Liver (tissue), 9 donors: ENCODE results near the gene ODC1. TPM values are rescaled to one million over a fixed set of nuclear protein-coding genes. Genes with fewer than 3 reads are reported as not detected.

Experiments used
- DNase-seq: peaks from one replicate; pipeline ENCODE4 v3.0.0-alpha.2; 2017; ENCODE audit warnings: low spot score
- H3K27ac ChIP-seq, 2 donors: one replicate each; pipeline ENCODE4 v1.7.0; 2013; ENCODE audit warnings: inconsistent platforms in 2 of 2, low read length in 2 of 2, control low read depth in 1 of 2, low read depth in 1 of 2, mild to moderate bottlenecking in 1 of 2
- H3K27me3 ChIP-seq, 4 donors: one replicate each; pipeline versions ENCODE4 v1.6.1 to v1.7.0; 2013; ENCODE audit warnings: low read length in 3 of 4, inconsistent platforms in 1 of 4, mild to moderate bottlenecking in 1 of 4, moderate library complexity in 1 of 4; ENCODE audit not compliant: control insufficient read depth in 4 of 4, insufficient read depth in 4 of 4
- H3K36me3 ChIP-seq, 4 donors: one replicate each; pipeline versions ENCODE4 v1.6.1 to v1.7.0; 2013; ENCODE audit warnings: low read length in 3 of 4, mild to moderate bottlenecking in 3 of 4, low read depth in 1 of 4, moderate library complexity in 1 of 4; ENCODE audit not compliant: control insufficient read depth in 4 of 4, insufficient read depth in 3 of 4
- H3K4me1 ChIP-seq, 4 donors: one replicate each; pipeline versions ENCODE4 v1.6.1 to v1.7.0; 2013; ENCODE audit warnings: low read length in 3 of 4, mild to moderate bottlenecking in 3 of 4, moderate library complexity in 1 of 4; ENCODE audit not compliant: control insufficient read depth in 4 of 4, insufficient read depth in 4 of 4
- H3K4me3 ChIP-seq, 3 donors: one replicate each; pipeline versions ENCODE4 v1.6.1 to v1.7.0; 2013; ENCODE audit warnings: low read length in 3 of 3, control low read depth in 1 of 3, low read depth in 1 of 3, mild to moderate bottlenecking in 1 of 3
- H3K9ac ChIP-seq, 2 donors: one replicate each; pipeline ENCODE4 v1.7.0; 2013; ENCODE audit warnings: low read length in 2 of 2, mild to moderate bottlenecking in 2 of 2, moderate library complexity in 2 of 2, control low read depth in 1 of 2, low read depth in 1 of 2
- H3K9me3 ChIP-seq, 4 donors: one replicate each; pipeline versions ENCODE4 v1.6.1 to v1.7.0; 2013; ENCODE audit warnings: low read length in 3 of 4; ENCODE audit not compliant: control insufficient read depth in 4 of 4
- GABPA ChIP-seq, 2 donors: IDR thresholded peaks in 1 of 2; conservative IDR thresholded peaks in 1 of 2; 2 replicates each; pipeline ENCODE4 v1.6.1; 2016; ENCODE audit warnings: antibody characterized with exemption in 2 of 2, mild to moderate bottlenecking in 1 of 2, moderate library complexity in 1 of 2
- HNF4G ChIP-seq: IDR thresholded peaks from 2 replicates; pipeline ENCODE4 v1.6.1; 2016; ENCODE audit warnings: antibody characterized with exemption
- JUND ChIP-seq, 2 donors: IDR thresholded peaks; 2 replicates each; pipeline ENCODE4 v1.6.1; 2016; ENCODE audit warnings: antibody characterized with exemption in 2 of 2
- NR2F2 ChIP-seq: IDR thresholded peaks from 2 replicates; pipeline ENCODE4 v1.6.1; 2016; ENCODE audit warnings: antibody characterized with exemption
- RAD21 ChIP-seq, 2 donors: IDR thresholded peaks; 2 replicates each; pipeline ENCODE4 v1.6.1; 2016; ENCODE audit warnings: antibody characterized with exemption in 2 of 2, mild to moderate bottlenecking in 2 of 2
- SP1 ChIP-seq: IDR thresholded peaks from 2 replicates; pipeline ENCODE4 v1.6.1; 2018; ENCODE audit warnings: antibody characterized with exemption, mild to moderate bottlenecking
- WGBS: extraction: QIAGEN DNeasy Blood & Tissue Kit; methylation state at CpG from one replicate; pipeline ENCODE4 v1.1.7; 2013; 5-methylcytosine and 5-hydroxymethylcytosine counted together
- polyA plus RNA-seq, 2 donors: library from polyadenylated mRNA; stranded (reverse) in 1 of 2; unstranded in 1 of 2; fragments of 200-250 nt in 1 of 2; fragments of >200 nt in 1 of 2; fragmentation: Nextera tagmentation in 1 of 2; extraction: Ambion mirVana in 1 of 2; gene quantifications; one replicate each; pipeline versions ENCODE4 v1.2.1 to v1.2.3, GENCODE V29; 2013 to 2015
- total RNA-seq, 2 donors: library from RNA; depleted of rRNA; stranded (reverse); fragments of >200 nt; gene quantifications; one replicate each; pipeline ENCODE4 v1.2.3, GENCODE V29; 2014
- TF ChIP-seq, protein P1 (sequence below): IDR thresholded peaks from 2 replicates; pipeline ENCODE4 v1.6.1; 2016; ENCODE audit warnings: antibody characterized with exemption, mild to moderate bottlenecking
- TF ChIP-seq, protein P2 (sequence below): IDR thresholded peaks from 2 replicates; pipeline ENCODE4 v1.6.1; 2016; ENCODE audit warnings: antibody characterized with exemption
- TF ChIP-seq, protein P3 (sequence below): fragments of 150-350 bp; IDR thresholded peaks from 2 replicates; pipeline ENCODE4 v1.5.1; 2017; ENCODE audit warnings: improper control_type of control experiment, low read depth, low read length; ENCODE audit not compliant: missing input control
- TF ChIP-seq, protein P4 (sequence below): IDR thresholded peaks from 2 replicates; pipeline ENCODE4 v1.6.1; 2016; ENCODE audit warnings: antibody characterized with exemption
- donor health status: healthy.
- donor health status: healthy.
- donor health status: healthy.
- donor health status: healthy.
- donor health status: healthy.

Gene ODC1
- total and polyA plus RNA-seq, 4 donors, result 8.3 to 75.8 (median 48.1) TPM

DNA sequence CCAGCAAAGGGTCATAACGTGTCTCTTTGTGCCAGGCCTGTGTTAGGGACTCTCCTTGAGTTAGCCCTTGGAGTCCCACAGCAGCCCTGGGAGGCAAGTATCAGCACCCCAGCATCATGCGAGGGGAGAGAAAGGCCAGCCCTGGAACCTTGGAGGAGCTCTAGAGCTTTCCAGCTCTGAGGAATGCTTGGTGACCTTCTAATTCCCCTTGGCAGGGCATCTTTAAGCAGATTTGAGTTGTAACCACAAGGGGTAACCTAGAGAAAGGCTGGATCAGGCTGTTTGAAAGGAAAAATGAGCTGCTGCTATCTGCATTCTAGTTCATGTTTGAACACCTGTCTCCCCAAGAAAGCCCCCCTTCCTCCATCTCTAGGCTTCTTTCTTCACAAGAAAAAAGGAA is 23.8 kb upstream of the ODC1 start:
- 89% methylated on average over 2 of the region's 2 CpGs for whole genome bisulfite sequencing
- no peak for DNase-seq
- Histone ChIP-seq H3K4me3 (no peak overlapping the region), H3K36me3 (no peaks in the 10 kb centered on the region), H3K9me3 (no peaks in the 10 kb centered on the region), H3K27ac (no peak overlapping the region), H3K9ac (no peak overlapping the region), H3K4me1 (no peaks in the 10 kb centered on the region), H3K27me3 (no peaks in the 10 kb centered on the region)
- TF ChIP-seq HNF4G (no peak), NR2F2 (no peak), GABPA (IDR thresholded peaks at IDR 0.05 in 1 of 2, conservative IDR thresholded peaks at IDR 0.05 in 1 of 2) (no peak), SP1 (no peak), JUND (IDR thresholded peaks at IDR 0.05) (no peak)
- TF ChIP-seq, protein P1, sequence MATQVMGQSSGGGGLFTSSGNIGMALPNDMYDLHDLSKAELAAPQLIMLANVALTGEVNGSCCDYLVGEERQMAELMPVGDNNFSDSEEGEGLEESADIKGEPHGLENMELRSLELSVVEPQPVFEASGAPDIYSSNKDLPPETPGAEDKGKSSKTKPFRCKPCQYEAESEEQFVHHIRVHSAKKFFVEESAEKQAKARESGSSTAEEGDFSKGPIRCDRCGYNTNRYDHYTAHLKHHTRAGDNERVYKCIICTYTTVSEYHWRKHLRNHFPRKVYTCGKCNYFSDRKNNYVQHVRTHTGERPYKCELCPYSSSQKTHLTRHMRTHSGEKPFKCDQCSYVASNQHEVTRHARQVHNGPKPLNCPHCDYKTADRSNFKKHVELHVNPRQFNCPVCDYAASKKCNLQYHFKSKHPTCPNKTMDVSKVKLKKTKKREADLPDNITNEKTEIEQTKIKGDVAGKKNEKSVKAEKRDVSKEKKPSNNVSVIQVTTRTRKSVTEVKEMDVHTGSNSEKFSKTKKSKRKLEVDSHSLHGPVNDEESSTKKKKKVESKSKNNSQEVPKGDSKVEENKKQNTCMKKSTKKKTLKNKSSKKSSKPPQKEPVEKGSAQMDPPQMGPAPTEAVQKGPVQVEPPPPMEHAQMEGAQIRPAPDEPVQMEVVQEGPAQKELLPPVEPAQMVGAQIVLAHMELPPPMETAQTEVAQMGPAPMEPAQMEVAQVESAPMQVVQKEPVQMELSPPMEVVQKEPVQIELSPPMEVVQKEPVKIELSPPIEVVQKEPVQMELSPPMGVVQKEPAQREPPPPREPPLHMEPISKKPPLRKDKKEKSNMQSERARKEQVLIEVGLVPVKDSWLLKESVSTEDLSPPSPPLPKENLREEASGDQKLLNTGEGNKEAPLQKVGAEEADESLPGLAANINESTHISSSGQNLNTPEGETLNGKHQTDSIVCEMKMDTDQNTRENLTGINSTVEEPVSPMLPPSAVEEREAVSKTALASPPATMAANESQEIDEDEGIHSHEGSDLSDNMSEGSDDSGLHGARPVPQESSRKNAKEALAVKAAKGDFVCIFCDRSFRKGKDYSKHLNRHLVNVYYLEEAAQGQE, result no peak
- TF ChIP-seq, protein P2, sequence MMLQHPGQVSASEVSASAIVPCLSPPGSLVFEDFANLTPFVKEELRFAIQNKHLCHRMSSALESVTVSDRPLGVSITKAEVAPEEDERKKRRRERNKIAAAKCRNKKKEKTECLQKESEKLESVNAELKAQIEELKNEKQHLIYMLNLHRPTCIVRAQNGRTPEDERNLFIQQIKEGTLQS, result no peak
- TF ChIP-seq, protein P3, sequence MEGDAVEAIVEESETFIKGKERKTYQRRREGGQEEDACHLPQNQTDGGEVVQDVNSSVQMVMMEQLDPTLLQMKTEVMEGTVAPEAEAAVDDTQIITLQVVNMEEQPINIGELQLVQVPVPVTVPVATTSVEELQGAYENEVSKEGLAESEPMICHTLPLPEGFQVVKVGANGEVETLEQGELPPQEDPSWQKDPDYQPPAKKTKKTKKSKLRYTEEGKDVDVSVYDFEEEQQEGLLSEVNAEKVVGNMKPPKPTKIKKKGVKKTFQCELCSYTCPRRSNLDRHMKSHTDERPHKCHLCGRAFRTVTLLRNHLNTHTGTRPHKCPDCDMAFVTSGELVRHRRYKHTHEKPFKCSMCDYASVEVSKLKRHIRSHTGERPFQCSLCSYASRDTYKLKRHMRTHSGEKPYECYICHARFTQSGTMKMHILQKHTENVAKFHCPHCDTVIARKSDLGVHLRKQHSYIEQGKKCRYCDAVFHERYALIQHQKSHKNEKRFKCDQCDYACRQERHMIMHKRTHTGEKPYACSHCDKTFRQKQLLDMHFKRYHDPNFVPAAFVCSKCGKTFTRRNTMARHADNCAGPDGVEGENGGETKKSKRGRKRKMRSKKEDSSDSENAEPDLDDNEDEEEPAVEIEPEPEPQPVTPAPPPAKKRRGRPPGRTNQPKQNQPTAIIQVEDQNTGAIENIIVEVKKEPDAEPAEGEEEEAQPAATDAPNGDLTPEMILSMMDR, result no peak
- TF ChIP-seq, protein P4, sequence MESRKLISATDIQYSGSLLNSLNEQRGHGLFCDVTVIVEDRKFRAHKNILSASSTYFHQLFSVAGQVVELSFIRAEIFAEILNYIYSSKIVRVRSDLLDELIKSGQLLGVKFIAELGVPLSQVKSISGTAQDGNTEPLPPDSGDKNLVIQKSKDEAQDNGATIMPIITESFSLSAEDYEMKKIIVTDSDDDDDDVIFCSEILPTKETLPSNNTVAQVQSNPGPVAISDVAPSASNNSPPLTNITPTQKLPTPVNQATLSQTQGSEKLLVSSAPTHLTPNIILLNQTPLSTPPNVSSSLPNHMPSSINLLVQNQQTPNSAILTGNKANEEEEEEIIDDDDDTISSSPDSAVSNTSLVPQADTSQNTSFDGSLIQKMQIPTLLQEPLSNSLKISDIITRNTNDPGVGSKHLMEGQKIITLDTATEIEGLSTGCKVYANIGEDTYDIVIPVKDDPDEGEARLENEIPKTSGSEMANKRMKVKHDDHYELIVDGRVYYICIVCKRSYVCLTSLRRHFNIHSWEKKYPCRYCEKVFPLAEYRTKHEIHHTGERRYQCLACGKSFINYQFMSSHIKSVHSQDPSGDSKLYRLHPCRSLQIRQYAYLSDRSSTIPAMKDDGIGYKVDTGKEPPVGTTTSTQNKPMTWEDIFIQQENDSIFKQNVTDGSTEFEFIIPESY, result no peak

DNA sequence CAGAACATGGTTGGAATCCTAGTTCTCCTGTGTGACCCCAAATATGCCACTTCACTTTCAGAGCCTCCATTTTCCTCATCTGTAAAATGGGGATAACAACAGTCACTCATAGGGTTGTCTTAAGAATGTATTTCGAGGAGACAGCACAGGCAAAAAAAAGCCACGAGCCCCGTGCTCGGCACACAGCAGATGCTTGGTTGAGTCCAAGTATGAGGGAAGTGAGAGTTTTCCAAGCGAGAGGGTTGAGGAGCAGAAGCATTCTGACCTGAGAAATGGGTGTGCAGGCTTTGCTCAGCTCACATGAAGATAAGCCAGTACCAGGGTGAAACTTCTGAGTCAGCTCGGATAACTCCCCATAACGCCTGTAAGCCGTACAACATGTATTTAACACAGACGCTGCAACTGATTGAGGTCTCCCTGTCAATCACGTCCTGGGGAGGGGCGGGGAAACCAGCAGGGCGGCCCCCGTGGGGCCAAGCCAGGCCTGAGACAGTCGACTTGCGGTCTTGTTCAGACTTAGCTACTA is 23.0 kb upstream of the ODC1 start:
- Histone ChIP-seq H3K9me3 (no peaks in the 10 kb centered on the region), H3K27ac (no peak overlapping the region), H3K36me3 (no peaks in the 10 kb centered on the region), H3K27me3 (no peaks in the 10 kb centered on the region), H3K4me1 (no peaks in the 10 kb centered on the region), H3K4me3 (no peak overlapping the region), H3K9ac (no peak overlapping the region)
- WGBS, result 88% methylated on average over 15 of the region's 15 CpGs
- no peak for DNase-seq
- TF ChIP-seq RAD21 (IDR thresholded peaks at IDR 0.05) (no peak), GABPA (IDR thresholded peaks at IDR 0.05 in 1 of 2, conservative IDR thresholded peaks at IDR 0.05 in 1 of 2) (no peak), SP1 (no peak)
- TF ChIP-seq, protein P2, result no peak
- TF ChIP-seq, protein P3, result no peak
